HG03097 (cell line): ENCODE data around the gene GSS.

Source experiments
- ATAC-seq: cut with Tn5 transposase; IDR thresholded peaks from one replicate; pipeline ENCODE4 v1.9.1; 2021; ENCODE audit not compliant: unreplicated experiment, low FRiP score

GSS gene

DNA sequence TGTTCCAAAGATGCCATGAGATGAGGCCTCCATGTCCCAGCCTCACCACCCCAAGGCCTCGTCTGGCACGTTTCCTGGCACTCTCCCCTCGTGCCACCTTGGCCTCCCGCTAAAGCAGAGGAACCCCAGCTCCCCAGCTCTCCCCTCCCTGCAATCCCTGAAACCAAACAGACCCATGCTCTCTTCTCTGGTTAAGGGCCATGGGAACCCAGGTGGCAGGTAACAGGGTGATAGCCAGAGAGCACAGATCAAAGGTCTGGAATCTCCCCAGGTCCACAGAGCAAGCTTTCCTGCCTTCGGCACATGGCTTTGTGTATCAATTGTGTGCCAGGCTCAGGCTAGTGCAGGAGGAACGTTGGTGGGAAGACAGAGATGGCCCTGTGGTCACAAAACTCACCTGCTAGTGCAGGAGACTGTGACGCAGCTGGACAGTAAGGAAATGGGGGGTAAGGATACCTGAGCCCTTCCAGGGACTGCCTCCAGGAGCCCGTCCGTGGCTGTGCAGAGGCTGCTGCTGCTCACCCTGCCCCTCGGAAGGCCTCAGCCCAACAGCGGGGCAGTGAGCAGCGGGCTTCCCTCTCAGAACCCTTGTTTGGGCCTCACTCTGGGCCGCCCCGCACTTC, 39.0 kb upstream of the GSS start:
- no peak for ATAC-seq

DNA sequence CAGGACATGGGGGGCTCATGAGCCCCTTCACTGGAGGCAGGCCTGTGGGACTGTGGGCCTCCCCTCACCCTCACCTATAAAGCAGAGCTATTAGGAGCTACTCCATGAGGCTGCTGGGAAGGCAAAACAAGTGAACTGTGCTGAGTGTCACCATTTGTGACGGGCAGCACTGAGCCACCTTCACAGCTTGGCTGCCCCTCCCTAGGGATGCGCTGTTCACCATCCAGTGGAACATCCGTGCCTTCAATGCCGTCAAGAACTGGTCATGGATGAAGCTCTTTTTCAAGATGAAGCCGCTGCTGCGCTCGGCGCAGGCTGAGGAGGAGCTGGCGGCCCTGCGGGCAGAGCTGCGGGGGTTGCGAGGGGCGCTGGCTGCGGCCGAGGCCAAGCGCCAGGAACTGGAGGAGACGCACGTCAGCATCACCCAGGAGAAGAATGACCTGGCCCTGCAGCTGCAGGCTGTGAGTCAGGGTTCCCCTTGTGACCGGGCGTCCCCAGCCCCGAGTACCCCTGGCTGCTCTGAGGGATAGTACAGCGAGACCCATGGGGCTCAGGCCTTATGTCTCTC, 38.4 kb upstream of the GSS start:
- ATAC-seq, result no peak

DNA sequence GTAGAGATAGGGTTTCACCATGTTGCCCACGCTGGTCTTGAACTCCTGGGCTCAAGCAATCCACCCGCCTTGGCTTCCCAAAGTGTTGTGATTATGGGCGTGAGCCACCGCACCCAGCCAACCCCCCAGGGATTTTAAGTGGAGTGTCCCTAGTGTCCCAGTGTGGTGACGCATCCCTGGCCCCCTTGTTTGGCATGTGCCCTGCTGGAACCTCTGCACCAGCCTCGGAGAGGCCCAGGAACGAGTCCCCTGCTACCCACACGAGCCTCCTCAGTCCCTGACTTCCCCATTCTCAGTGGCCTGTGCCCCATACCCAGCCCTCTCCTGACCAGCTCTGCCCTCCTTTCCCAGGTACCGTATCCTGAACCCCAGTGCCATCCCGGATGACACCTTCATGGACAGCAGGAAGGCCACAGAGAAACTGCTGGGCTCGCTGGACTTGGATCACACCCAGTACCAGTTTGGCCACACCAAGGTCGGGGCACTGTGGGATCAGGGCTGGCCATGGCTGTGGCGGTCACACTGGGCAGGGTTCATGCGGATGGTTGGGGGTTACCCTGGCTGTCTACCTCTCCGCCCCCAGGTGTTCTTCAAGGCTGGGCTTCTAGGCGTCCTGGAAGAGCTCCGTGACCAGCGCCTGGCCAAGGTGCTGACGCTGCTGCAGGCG, 37.3 kb upstream of the GSS start:
- no peak for ATAC-seq

DNA sequence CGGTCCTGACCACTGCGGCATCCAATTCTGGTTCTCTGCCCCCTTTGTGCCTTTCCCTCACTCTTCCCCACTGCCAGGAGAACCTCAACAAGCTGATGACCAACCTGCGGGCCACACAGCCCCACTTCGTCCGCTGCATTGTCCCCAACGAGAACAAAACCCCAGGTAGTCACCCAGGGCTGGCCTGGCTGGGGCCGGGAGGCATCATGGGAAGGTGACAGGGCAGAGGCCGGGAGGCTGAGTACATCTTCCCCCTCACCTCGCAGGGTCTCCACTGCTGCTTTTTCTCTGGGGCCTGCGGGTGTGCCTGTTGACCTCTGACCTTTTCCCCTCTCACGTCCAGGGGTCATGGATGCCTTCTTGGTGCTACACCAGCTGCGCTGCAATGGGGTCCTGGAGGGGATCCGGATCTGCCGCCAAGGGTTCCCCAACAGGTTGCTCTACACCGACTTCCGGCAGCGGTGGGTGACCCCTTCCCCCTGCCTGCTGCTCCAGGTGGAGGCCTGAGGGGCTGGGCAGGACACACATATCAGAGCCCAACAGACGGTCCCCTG, 35.1 kb upstream of the GSS start:
- no peak for ATAC-seq

DNA sequence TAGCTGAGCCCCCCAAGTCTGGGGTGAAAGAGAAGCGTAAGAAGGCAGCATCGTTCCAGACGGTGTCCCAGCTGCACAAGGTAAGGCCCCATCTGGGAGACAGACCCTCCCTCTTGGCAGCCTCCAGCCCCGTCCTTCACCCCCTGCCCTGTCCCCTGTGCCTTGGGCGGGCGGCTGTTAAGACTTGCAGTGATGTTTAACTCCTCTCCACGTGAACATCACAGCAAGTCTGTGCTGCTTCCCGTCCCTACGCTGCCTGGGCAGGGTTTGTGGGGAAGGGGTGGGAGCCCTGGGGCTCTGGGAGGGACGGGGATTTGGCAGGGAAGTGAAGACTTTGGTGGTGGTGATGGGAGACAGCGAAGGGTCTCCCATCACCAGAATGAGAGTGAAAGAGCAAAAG, 34.6 kb upstream of the GSS start:
- ATAC-seq, result no peak

DNA sequence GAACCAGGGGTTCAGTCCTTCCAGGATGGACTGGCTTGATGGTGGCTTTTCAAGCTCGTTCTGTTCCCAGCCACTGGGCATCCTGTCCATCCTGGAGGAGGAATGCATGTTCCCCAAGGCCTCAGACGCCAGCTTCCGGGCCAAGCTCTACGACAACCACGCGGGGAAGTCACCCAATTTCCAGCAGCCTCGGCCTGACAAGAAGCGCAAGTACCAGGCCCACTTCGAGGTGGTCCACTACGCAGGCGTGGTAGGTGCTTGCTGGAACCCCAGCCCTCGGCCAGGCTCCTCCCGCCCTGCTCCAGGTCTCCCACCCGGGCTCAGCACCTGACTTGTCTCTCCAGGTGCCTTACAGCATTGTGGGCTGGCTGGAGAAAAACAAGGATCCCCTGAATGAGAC, 34.1 kb upstream of the GSS start:
- ATAC-seq, result no peak

DNA sequence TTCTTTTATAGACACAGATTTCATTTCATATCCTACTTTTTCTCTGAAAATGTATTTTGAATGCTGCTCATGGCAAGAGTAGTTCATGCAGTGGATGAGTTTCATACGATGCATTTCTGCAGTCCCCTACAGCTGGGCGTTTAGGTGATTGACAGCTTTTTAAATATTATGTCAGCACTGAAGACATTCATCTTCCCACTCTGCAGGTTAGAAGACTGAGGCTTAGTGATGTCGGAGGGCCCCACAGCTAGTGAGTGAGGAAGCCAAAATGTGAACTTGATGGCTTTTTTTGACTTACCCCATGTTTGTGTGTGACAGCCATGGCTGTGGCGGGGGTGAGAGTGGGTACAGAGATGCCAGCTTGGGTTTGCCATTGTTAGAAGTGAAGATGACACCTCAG, 33.5 kb upstream of the GSS start:
- no peak for ATAC-seq

DNA sequence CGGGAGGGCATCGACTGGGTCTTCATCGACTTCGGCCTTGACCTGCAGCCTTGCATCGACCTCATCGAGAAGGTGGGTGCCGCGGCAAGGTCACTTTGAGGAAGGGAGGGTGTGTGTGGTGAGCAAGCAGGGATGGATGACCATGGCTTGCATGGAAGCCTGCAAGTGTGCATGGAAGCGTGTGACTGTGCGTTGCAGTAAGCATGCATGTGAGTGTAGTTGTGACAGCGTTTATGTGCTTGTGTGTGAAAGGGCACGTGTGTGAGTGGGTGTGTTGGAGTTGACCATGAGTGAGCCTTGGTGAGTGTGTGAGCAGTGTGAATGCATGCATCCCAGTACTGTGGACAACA, 32.6 kb upstream of the GSS start:
- ATAC-seq, result no peak

DNA sequence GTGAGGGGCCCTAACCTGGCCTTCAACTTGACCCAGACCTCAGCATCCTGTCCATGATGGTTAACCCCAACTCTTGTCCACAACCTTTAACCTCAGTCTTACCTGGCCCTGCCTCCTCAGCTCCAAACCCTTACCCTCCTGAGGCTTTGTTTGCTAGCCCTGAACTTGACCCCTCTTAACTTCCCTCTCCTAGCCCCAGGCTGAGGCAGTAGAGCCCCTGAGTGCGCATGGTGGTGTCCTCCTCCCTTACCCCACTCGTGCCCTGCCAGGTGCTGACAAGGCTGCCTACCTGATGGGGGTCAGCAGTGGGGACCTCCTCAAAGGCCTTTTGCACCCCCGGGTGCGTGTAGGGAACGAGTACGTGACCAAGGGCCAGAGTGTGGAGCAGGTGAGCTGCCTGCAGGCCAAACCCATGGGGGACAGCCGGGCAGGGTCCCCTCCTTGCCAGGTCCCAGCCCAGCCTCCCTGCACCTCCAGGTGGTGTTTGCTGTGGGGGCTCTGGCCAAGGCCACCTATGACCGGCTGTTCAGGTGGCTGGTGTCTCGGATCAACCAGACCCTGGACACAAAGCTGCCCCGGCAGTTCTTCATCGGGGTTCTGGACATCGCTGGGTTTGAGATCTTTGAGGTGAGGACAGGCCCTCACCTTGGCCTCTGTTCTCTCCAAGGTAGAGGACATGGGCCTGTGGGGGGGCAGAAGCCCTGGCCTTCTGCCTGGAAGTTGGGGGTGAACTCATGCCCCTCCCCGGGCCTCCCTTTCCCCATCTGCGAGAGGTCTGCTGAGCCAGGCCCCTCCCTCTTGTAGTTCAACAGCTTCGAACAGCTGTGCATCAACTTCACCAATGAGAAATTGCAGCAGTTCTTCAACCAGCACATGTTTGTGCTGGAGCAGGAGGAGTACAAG, 31.9 kb upstream of the GSS start:
- no peak for ATAC-seq

DNA sequence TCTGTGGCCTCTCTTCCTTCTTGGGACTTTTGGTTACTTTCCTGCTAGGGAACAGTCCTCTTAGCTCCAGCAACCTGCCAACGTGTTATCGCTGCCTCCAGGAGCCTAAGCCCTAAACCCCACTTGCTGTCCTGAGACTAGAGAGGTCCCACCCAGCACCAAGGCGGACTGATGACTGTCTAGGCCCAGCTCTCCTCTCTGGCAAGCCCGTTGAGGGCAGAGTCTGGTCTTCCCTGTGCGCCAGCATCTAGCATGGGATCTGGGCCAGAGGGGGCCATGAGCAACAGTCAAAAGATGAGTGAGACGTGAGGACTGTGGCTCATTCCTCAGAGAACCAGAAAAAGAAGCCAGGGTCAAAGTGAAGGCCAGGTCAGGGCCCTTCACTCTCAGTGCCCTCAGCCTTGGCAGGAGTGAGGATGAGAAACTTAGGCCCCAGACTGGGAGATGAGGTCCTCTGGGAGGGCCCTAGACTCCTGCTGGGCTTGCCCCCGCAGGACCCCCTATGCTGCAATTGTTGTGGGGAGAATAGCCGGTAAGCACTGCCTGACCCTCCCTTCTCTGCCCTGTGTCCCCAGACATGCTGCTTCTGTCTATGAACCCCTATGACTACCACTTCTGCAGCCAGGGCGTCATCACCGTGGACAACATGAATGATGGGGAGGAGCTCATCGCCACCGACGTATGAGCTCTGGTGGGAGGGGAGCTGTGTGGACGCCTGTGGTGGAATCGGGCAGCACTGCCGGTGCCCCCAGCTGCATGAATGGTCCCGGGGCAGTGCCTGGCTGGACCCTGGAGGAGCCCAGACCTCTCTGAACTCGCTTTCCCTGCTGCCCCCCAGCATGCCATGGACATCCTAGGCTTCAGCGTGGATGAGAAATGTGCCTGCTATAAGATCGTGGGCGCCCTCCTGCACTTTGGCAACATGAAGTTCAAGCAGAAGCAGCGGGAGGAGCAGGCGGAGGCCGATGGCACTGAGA, 31.0 kb upstream of the GSS start:
- ATAC-seq, result no peak

DNA sequence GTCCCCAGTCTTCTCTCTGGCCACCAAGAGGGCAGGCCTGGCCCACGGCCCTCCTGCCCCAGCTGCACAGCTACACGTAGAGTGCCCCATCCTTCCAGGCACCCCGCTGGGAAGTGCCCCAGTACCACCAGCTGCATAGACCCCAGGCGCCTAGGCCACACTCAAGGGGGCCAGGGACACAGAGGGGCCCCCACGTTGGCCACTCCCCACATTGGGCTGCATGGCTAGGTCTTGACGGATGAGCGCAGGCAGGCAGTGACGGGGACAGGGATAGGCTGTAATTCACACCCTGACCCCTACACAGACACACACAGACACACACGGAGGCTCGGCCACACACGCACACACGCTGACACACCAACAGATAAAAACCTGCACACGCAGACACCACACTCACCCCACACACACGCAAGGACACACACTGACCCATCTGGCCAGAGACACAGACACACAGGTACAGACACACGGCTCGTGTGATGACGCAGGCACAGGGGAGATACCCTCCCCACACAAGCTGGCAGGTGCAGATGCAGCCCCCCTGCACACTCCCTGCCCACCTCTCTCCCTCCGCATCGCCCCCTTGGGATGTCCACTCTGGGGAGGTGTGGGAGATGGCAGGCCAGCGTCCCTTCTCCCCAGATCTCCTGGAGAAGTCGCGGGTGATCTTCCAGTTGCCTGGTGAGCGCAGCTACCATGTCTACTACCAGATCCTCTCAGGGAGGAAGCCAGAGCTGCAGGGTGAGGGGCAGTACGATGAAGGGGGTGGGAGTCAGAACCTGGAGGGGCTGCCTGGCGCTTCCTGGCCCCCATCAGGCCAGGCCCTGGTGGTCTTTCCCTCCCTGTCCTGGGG, 30.1 kb upstream of the GSS start:
- no peak for ATAC-seq

DNA sequence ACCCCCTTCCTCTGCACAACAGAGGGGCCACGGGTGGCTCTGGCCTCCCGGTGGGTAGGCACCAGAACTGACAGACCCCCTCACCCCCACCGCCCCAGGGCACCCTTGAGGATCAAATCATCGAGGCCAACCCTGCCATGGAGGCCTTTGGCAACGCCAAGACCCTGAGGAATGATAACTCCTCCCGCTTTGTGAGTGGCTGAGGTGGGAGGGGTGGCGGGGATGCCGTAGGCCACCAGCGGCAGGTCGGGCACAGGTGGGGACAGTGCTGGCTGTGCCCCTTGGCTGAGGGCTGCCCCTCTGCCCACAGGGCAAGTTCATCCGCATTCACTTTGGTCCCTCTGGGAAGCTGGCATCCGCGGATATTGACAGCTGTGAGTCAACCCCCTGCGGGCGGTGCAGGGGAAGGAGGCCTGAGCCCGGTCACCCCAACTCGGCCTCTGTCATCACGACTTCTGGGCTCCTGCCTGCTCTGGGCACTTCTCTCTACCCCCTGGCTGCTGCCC, 29.2 kb upstream of the GSS start:
- no peak for ATAC-seq

DNA sequence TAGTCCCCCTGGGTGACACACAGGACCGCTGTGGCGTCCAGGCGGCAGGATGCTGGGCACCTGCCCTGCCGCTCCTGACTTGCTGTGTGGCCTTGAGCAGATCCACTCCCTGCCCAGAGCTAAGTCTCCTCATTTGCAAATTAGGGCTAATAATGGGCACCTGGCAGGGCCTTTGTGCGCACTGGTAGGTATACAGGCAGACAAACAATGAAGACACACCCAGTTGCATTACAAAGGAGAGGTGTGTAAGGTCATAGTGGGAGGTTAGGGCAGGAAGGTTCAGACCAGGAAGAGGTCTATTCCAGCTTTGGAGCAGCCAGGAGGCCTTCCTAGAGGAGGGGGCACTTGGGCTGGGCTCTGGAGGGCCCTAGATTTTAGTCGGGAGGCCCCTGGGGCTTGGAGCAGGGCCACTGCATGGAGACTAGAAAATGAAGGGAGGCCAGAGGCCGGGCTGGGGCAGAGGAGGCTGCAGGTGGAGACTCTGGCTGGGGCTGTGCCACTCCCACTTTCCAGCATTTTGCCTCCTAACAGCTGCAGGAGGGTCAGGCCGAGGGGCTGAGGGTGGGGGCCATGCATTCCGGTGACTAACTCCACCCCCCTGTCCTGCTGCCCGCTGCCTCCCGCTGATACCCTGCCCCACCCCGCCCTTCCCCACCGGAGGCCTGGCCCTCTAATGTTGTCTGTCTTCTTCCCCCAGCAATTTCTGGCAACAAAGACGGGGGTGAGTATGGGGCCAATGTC, 28.6 kb upstream of the GSS start:
- no peak for ATAC-seq

DNA sequence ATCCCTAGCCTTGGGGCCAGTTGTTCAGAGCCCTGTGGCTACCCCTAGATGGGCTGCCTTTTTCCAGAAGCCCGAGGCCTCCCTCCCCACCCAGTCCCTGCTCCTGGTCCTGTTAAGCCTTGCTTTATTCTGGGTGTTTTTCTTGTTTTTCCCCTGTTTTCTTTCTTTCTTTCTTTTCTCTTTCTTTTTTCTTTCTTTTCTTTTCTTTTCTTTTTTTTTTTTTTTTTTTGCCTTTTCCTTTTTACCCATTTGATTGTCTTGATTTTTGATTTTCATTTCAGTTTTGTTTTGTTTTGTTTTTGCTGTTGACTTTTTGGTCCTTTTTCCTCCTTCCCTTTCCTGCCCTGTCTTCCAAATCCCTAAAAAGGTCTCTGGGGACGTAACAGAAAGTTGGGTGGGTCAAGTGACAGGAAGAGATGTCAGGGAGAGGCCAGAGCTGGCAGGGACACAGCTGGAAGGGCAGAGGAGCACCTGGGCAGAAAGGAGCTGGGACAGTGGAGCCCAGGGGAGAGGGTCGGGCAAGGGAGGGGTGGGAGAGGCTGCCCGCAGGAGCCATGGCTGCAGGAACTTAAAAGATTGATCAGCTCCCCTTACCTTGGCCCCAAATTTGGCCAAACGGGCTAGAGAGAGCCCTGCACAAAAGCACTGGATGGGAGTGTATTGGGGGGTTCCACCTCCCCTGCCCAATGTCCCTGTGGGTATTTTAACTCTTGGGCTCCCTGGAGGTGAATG, 27.6 kb upstream of the GSS start:
- no peak for ATAC-seq

DNA sequence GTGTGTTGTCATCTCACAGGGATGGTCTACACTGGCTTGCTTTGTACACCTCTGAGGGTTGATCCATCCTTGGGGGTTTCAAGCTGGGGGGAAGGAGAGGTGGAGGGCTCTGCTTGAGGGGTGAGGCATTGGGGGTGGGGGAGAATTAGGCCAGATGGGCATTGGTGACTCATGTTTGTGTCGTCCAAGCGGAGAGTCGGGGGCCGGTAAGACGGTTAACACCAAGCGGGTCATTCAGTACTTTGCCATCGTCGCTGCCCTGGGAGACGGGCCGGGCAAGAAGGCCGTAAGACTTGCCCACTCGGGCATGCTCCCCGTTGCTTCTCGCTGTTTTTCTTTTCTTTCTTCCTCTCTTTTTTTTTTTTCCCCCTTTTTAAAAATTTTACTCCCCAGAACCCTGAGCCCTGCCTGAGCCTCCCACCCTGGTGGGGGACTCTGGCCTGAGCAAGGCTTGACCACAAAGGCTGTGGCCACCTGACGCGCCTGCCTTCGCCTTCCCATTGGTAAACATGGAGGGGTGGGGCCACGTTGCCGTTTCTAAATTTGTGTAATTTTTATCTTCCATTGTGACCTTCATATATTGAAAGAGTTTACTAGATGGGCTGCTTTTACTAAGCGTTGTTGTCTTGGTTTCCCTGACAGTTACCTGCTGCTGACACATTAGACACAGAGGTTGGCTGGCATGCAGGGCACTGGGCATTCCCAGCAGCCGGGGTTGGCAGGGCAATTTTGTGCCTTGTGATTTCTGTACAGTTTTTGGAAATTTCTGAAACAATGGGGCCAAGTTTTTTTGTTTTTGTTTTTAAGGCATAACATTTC, 26.9 kb upstream of the GSS start:
- ATAC-seq, result no peak

DNA sequence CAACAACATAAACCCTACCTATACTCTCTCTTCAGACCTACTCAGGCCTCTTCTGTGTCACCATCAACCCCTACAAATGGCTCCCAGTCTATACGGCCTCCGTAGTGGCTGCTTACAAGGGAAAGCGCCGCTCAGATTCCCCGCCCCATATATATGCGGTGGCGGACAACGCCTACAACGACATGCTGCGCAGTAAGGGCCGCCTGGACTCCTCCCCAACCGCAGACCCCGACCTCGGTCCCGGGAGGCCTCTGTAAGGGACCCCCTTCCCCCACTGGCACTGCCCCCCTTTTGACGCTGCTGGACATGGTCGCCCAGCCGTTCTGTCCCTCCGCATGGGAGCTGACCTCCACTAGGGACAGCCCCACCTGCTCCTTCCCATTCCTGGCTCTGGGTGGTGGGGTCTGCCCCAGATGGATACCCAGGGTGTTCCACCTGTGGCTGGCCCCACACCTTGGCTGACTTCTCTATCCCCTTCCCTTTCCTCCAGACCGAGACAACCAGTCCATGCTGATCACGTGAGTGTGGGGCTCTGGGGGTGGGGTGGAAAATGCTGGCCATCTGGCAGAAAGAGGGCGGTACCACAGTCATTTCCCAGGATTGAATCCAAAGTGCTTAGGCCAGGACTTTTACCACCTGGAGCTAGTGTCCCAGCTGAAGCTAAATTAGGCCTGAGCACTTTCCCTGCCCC, 25.1 kb upstream of the GSS start:
- ATAC-seq, result no peak
